Measurements from ENCODE around the gene MC3R. TPM values are rescaled to one million over a fixed set of nuclear protein-coding genes. Genes with fewer than 3 reads are reported as not detected.
"Not testable (repeated sequence)": the region's sequence is repeated elsewhere in the genome, so short reads cannot be mapped to it uniquely, and the experiment has no call there.

MC3R gene
- total RNA-seq, 1 donor from 2014 or later: not detected

DNA sequence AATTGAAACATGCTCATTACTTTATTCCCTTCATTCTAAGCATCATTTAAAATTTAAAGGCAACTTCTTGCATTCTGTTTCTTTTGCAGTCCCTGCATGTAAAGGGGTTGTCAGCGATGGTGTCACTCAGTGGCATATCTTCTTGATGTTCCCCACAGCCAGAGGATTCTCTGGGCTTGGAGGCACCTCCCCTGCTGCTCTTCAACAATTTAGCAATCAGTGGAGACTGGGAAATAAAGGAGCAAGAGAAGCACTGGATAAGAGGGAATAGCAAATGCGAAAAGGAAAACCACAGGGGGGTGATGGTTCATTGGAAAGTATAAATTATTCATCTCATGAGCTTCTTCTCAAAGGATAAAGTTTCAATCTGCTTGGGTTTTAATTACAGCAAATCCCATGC, 30.7 kb upstream of the MC3R start:
- no peak overlapping the region for H3K4me3 ChIP-seq
- intact Hi-C loops (cut with DNase I): no loop called here
- peaks cover 4% of the 10 kb centered on the region for H3K27me3 ChIP-seq (ENCODE audit: low read depth)
- no peak for ATAC-seq
- TF ChIP-seq CTCF (IDR thresholded peaks at IDR 0.05): no peak
- no peak overlapping the region for H3K27ac ChIP-seq
- no peaks in the 10 kb centered on the region for H3K36me3 ChIP-seq
- peaks cover 10% of the 10 kb centered on the region for H3K9me3 ChIP-seq
- no peak for DNase-seq
- H3K4me1 ChIP-seq: no peaks in the 10 kb centered on the region

DNA sequence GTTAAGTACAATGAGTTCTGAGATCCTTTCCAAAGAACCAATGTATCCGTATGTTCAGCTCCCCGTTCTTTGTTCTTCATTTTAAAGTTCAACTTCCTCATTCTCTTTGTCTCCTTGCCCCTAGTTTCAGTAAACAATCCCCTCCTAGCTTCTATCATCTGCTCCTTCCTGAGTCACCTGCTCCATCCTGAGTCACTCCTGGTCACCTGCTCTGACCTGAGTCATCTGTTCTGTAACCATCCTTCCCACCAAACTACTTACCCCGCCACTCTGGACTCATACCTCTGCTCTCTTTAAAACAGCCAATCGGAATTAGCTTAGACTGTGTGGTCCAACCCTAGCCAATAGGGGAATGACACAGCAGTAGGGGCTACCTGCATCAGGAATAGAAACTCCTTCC, 27.3 kb upstream of the MC3R start:
- intact Hi-C loops (cut with DNase I); H3K27me3 ChIP-seq (ENCODE audit: low read depth); DNase-seq; H3K4me1 ChIP-seq; ATAC-seq; H3K27ac ChIP-seq; H3K4me3 ChIP-seq; H3K9me3 ChIP-seq; H3K36me3 ChIP-seq: not testable (repeated sequence)

DNA sequence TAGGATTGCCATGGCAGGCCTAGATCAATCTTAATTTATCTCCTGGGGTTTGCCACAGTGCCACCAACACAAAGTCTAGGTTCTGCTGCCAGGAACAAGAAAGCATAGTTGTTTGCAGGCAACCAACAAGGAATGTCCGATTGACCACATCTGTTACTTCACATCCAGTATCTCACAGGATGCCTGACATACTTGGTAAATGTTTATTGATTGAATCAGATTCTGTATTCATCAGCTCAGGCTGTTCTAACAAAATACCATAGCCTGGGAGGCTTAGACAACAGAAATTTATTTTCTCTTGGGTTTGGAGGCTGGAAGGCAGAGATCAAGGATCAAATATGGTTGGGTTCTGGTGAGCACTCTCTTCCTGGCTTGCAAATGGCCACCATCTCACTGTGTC, 26.3 kb upstream of the MC3R start:
- Histone ChIP-seq H3K9me3 (peaks cover 10% of the 10 kb centered on the region), H3K27ac (no peak overlapping the region), H3K27me3 (ENCODE audit: low read depth) (peaks cover 4% of the 10 kb centered on the region), H3K4me1 (no peaks in the 10 kb centered on the region), H3K4me3 (no peak overlapping the region), H3K36me3 (no peaks in the 10 kb centered on the region)
- TF ChIP-seq CTCF (IDR thresholded peaks at IDR 0.05): no peak
- no peak for ATAC-seq
- no peak for DNase-seq
- intact Hi-C loops (cut with DNase I): no loop called here

- Histone ChIP-seq H3K27me3 (ENCODE audit: low read depth) (peaks cover 4% of the 10 kb centered on the region), H3K36me3 (no peaks in the 10 kb centered on the region), H3K9me3 (peaks cover 10% of the 10 kb centered on the region), H3K4me3 (no peak overlapping the region), H3K4me1 (no peaks in the 10 kb centered on the region), H3K27ac (no peak overlapping the region)
- DNase-seq (no peak), ATAC-seq (no peak)
- intact Hi-C loops (cut with DNase I): no loop called here
- TF ChIP-seq CTCF (IDR thresholded peaks at IDR 0.05): no peak
These were observed 25.6 kb upstream of the MC3R start for GRCh38 chr20:56222945-56223344.

- intact Hi-C loops (cut with DNase I): no loop called here
- H3K27ac ChIP-seq: no peak overlapping the region
- H3K4me1 ChIP-seq: no peaks in the 10 kb centered on the region
- TF ChIP-seq CTCF (IDR thresholded peaks at IDR 0.05): no peak
- DNase-seq (no peak), ATAC-seq (no peak)
- peaks cover 4% of the 10 kb centered on the region for H3K27me3 ChIP-seq (ENCODE audit: low read depth)
- no peak overlapping the region for H3K4me3 ChIP-seq
- peaks cover 10% of the 10 kb centered on the region for H3K9me3 ChIP-seq
- no peaks in the 10 kb centered on the region for H3K36me3 ChIP-seq
These were observed 25.2 kb upstream of the MC3R start for GRCh38 chr20:56223352-56223751.

GRCh38 chr20:56228021-56228420, 20.5 kb upstream of the MC3R start:
- ATAC-seq: no peak
- no peak for TF ChIP-seq CTCF (IDR thresholded peaks at IDR 0.05)
- intact Hi-C loops (cut with DNase I): no loop called here

More at GRCh38 chr20:56228021-56228420, 20.5 kb upstream of the MC3R start:
- no peak overlapping the region for H3K4me3 ChIP-seq
- no peak for DNase-seq
- no peaks in the 10 kb centered on the region for H3K27me3 ChIP-seq (ENCODE audit: low read depth)
- no peak overlapping the region for H3K27ac ChIP-seq
- no peaks in the 10 kb centered on the region for H3K36me3 ChIP-seq
- H3K4me1 ChIP-seq: no peaks in the 10 kb centered on the region
- no peaks in the 10 kb centered on the region for H3K9me3 ChIP-seq
